Liver (tissue), 3 donors: ENCODE data around the gene SLC29A3.

Source experiments
- CTCF ChIP-seq: fragments of 150-350 bp; IDR thresholded peaks from 2 replicates; pipeline ENCODE4 v1.5.1; 2017; ENCODE audit warnings: improper control_type of control experiment, low read depth, low read length; ENCODE audit not compliant: missing input control
- EGR1 ChIP-seq, 2 donors: IDR thresholded peaks; 2 replicates each; pipeline ENCODE4 v1.6.1; 2016 to 2018; ENCODE audit warnings: antibody characterized with exemption in 2 of 2, low read depth in 2 of 2
- FOXA1 ChIP-seq: IDR thresholded peaks from 2 replicates; pipeline ENCODE4 v1.6.1; 2016; ENCODE audit warnings: antibody characterized with exemption
- HNF4A ChIP-seq, 2 donors: conservative IDR thresholded peaks; 2 replicates each; pipeline ENCODE4 v1.6.1; 2016; ENCODE audit warnings: antibody characterized with exemption in 2 of 2, mild to moderate bottlenecking in 2 of 2
- MAX ChIP-seq: IDR thresholded peaks from 2 replicates; pipeline ENCODE4 v1.6.1; 2016; ENCODE audit warnings: antibody characterized with exemption
- NR2F2 ChIP-seq: IDR thresholded peaks from 2 replicates; pipeline ENCODE4 v1.6.1; 2016; ENCODE audit warnings: antibody characterized with exemption
- REST ChIP-seq: IDR thresholded peaks from 2 replicates; pipeline ENCODE4 v1.6.1; 2016; ENCODE audit warnings: antibody characterized with exemption, mild to moderate bottlenecking
- RXRA ChIP-seq, 2 donors: IDR thresholded peaks; 2 replicates each; pipeline ENCODE4 v1.6.1; 2017 to 2018; ENCODE audit warnings: antibody characterized with exemption in 2 of 2, mild to moderate bottlenecking in 1 of 2
- SP1 ChIP-seq: IDR thresholded peaks from 2 replicates; pipeline ENCODE4 v1.6.1; 2018; ENCODE audit warnings: antibody characterized with exemption, mild to moderate bottlenecking
- TAF1 ChIP-seq: conservative IDR thresholded peaks from 2 replicates; pipeline ENCODE4 v1.6.1; 2016; ENCODE audit warnings: antibody characterized with exemption, mild to moderate bottlenecking
- donor health status: healthy.
- donor health status: healthy.

- TF ChIP-seq TAF1 (no peak), CTCF (no peak), REST (no peak), EGR1 (IDR thresholded peaks at IDR 0.05; ENCODE audit: low read depth in 2 of 2) (no peak), RXRA (IDR thresholded peaks at IDR 0.05) (no peak), HNF4A (conservative IDR thresholded peaks at IDR 0.05) (no peak), MAX (no peak), SP1 (no peak), NR2F2 (no peak), FOXA1 (no peak)
Observed at GRCh38 chr10:71365366-71365765, 46.3 kb downstream of the SLC29A3 start.
